Activated CD8-positive, alpha-beta memory T cell treated with anti-CD3 and anti-CD28 coated beads for 36 hours (primary cell): Measurements from ENCODE around the gene CBLN1. TPM values are rescaled to one million over a fixed set of nuclear protein-coding genes. Genes with fewer than 3 reads are reported as not detected.
"Not testable (repeated sequence)": the region's sequence is repeated elsewhere in the genome, so short reads cannot be mapped to it uniquely, and the experiment has no call there.

Experiments used
- CTCF ChIA-PET: fragments of 350-600 bp; sonication (Branson Sonifier 250); formaldehyde crosslinking; loops from one replicate; lab custom pipeline; 2021; ENCODE audit warnings: antibody characterized with exemption; lab: Charles Lee
- POLR2A ChIA-PET: fragments of 350-600 bp; sonication (Branson Sonifier 250); formaldehyde crosslinking; loops from one replicate; lab custom pipeline; 2021; ENCODE audit warnings: antibody characterized with exemption; lab: Charles Lee
- total RNA-seq, 2 experiments: library from RNA; stranded (reverse); gene quantifications; one replicate each; pipeline ENCODE4 v1.2.3, GENCODE V29; 2021

Gene CBLN1
- total RNA-seq, 2 experiments from 2014 or later, result not detected

- CTCF ChIA-PET, POLR2A ChIA-PET: not testable (repeated sequence)
Measured at GRCh38 chr16:49228335-49228734, 53.3 kb downstream of the CBLN1 start.

Other genes starting within 250 kb of the CBLN1 start
- not detected for gene C16orf78, start 92.0 kb upstream of the CBLN1 start, total RNA-seq